Spleen (tissue), 11 donors: ENCODE results near the gene RAB11FIP4. TPM values are rescaled to one million over a fixed set of nuclear protein-coding genes. Genes with fewer than 3 reads are reported as not detected.

ENCODE experiments used
- DNase-seq: peaks from one replicate; pipeline ENCODE4 v3.0.0-alpha.2; 2020
- H3K27ac ChIP-seq, 8 donors: fragments of 200-600 bp; sonication (generic) in 7 of 8; 1 replicate in 4 of 8; 2 replicates in 4 of 8; pipeline versions ENCODE4 v1.5.0 to v1.8.0; 2016 to 2021; ENCODE audit warnings: inconsistent platforms in 4 of 8, mild to moderate bottlenecking in 4 of 8, moderate library complexity in 1 of 8
- H3K27me3 ChIP-seq, 7 donors: fragments of 200-600 bp; sonication (generic) in 6 of 7; replicated peaks in 1 of 7; 1 replicate in 4 of 7; 2 replicates in 3 of 7; pipeline versions ENCODE4 v1.5.0 to v1.8.0; 2016 to 2021; ENCODE audit warnings: inconsistent platforms in 3 of 7, mild to moderate bottlenecking in 1 of 7
- H3K36me3 ChIP-seq, 6 donors: fragments of 200-600 bp; sonication (generic) in 5 of 6; 1 replicate in 4 of 6; 2 replicates in 2 of 6; pipeline versions ENCODE4 v1.5.0 to v1.8.0; 2016 to 2021; ENCODE audit warnings: inconsistent platforms in 2 of 6
- H3K4me1 ChIP-seq, 6 donors: fragments of 200-600 bp; sonication (generic) in 5 of 6; 1 replicate in 3 of 6; 2 replicates in 3 of 6; pipeline versions ENCODE4 v1.5.0 to v1.8.0; 2016 to 2021; ENCODE audit warnings: inconsistent platforms in 3 of 6
- H3K4me3 ChIP-seq, 8 donors: fragments of 200-600 bp; sonication (generic) in 7 of 8; 1 replicate in 4 of 8; 2 replicates in 4 of 8; pipeline versions ENCODE4 v1.5.0 to v1.8.0; 2016 to 2021; ENCODE audit warnings: inconsistent platforms in 4 of 8, mild to moderate bottlenecking in 4 of 8, moderate library complexity in 2 of 8
- H3K9me3 ChIP-seq, 8 donors: fragments of 200-600 bp; sonication (generic) in 7 of 8; 1 replicate in 4 of 8; 2 replicates in 4 of 8; pipeline versions ENCODE4 v1.5.0 to v1.8.0; 2016 to 2021; ENCODE audit warnings: inconsistent platforms in 4 of 8
- POLR2A ChIP-seq, 3 donors: fragments of 450-650 bp; IDR thresholded peaks; one replicate each; pipeline ENCODE4 v1.5.1; 2017; ENCODE audit warnings: antibody characterized with exemption in 3 of 3, mild to moderate bottlenecking in 1 of 3
- POLR2AphosphoS5 ChIP-seq, 3 donors: sonication (generic); formaldehyde crosslinking; IDR thresholded peaks; one replicate each; pipeline ENCODE4 v1.5.1; 2017; ENCODE audit warnings: antibody characterized with exemption in 3 of 3
- WGBS, 5 donors: extraction: QIAGEN DNeasy Blood & Tissue Kit in 3 of 5; methylation state at CpG; one replicate each; pipeline versions ENCODE4 v1.1.5 to v1.1.7; 2013 to 2018; 5-methylcytosine and 5-hydroxymethylcytosine counted together
- intact Hi-C: fragments of 100-400 bp; cut with DNase I; formaldehyde crosslinking; loops from one replicate; pipeline ENCODE4 v1.15.0; 2023; ENCODE audit warnings: low total_unique reads
- polyA plus RNA-seq, 3 donors: library from polyadenylated mRNA; stranded (reverse); fragments of 200-250 nt; gene quantifications; one replicate each; pipeline ENCODE4 v1.2.1, GENCODE V29; 2013
- total RNA-seq, 7 donors: library from RNA; depleted of rRNA in 3 of 7; stranded (reverse); fragments of >200 nt in 3 of 7; fragmentation: NEBNext Ultra II Directional in 4 of 7; extraction: Animal tissue kit (Norgen Biotek cat#: 25700) in 4 of 7; gene quantifications; one replicate each; pipeline versions ENCODE4 v1.1.0 to v1.2.1, GENCODE V29; 2016 to 2021
- TF ChIP-seq, protein P1 (sequence below), 11 experiments: fragments of 200-600 bp in 7 of 11; fragments of 450-650 bp in 4 of 11; sonication (generic) in 4 of 11; IDR thresholded peaks in 8 of 11; conservative IDR thresholded peaks in 3 of 11; 1 replicate in 7 of 11; 2 replicates in 4 of 11; pipeline versions ENCODE4 v1.4.0 to v1.8.0; 2016 to 2021; ENCODE audit warnings: antibody characterized with exemption in 11 of 11, inconsistent platforms in 4 of 11, mild to moderate bottlenecking in 1 of 11
- donor health status: healthy with polysubstance abuse.
- donor health status: DM: no; HTN: no; CAD: no; lungs with moderate emphysema.
- donor health status: DM: no; HTN: no; CAD: no.
- donor health status: Bipolar disorder and iron deficiency.
- donor health status: healthy.
- donor health status: DM: no; HTN: no; CAD: no.
- donor health status: DM: yes; HTN: yes; CAD: no.

Gene RAB11FIP4
- total and polyA plus RNA-seq, 10 donors: 5.5 to 25.2 (median 20.9) TPM

DNA sequence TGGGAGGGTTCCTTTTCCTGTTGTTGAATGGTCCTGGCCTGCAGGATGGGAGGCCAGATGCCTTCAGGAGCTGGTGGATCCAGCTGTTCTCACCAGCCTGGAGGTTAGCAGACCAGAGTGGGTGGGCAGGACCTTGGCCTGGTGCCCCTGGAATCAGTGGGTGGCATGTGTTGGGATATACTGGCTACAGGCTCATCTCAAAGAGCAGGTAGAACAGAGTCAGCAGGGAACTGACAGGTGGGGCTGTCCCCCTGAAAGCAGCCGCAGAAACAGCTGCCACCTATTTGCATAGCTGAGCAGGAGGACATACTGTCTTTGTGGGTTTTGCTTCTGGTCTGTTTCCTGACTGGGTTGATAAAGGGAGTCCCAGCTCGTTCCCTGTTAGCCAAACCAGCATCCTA, 144.1 kb downstream of the RAB11FIP4 start:
- Histone ChIP-seq H3K4me3 (peak overlapping the region in 1 of 8 donors; percentile 21), H3K36me3 (peaks cover 0 to 30% (median 21%) of the 10 kb centered on the region in 6 donors), H3K9me3 (no peaks in the 10 kb centered on the region), H3K4me1 (peaks cover 5 to 72% (median 48%) of the 10 kb centered on the region in 6 donors), H3K27me3 (no peaks in the 10 kb centered on the region), H3K27ac (peak overlapping the region in 6 of 8 donors; percentile 57 to 82 (median 68))
- TF ChIP-seq, protein P1, sequence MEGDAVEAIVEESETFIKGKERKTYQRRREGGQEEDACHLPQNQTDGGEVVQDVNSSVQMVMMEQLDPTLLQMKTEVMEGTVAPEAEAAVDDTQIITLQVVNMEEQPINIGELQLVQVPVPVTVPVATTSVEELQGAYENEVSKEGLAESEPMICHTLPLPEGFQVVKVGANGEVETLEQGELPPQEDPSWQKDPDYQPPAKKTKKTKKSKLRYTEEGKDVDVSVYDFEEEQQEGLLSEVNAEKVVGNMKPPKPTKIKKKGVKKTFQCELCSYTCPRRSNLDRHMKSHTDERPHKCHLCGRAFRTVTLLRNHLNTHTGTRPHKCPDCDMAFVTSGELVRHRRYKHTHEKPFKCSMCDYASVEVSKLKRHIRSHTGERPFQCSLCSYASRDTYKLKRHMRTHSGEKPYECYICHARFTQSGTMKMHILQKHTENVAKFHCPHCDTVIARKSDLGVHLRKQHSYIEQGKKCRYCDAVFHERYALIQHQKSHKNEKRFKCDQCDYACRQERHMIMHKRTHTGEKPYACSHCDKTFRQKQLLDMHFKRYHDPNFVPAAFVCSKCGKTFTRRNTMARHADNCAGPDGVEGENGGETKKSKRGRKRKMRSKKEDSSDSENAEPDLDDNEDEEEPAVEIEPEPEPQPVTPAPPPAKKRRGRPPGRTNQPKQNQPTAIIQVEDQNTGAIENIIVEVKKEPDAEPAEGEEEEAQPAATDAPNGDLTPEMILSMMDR (IDR thresholded peaks at IDR 0.05 in 8 of 11, conservative IDR thresholded peaks at IDR 0.05 in 3 of 11): peak in 1 of 11 experiments; percentile 8
- no peak for TF ChIP-seq POLR2A (IDR thresholded peaks at IDR 0.05)
- TF ChIP-seq POLR2AphosphoS5 (IDR thresholded peaks at IDR 0.05): peak in 2 of 3 donors; percentile 50 to 67
- peak; percentile 88 for DNase-seq
- intact Hi-C loops: no loop called here
- WGBS, 5 donors: 22 to 40% (median 28%) methylated on average over 1 to 2 of the region's 2 CpGs

DNA sequence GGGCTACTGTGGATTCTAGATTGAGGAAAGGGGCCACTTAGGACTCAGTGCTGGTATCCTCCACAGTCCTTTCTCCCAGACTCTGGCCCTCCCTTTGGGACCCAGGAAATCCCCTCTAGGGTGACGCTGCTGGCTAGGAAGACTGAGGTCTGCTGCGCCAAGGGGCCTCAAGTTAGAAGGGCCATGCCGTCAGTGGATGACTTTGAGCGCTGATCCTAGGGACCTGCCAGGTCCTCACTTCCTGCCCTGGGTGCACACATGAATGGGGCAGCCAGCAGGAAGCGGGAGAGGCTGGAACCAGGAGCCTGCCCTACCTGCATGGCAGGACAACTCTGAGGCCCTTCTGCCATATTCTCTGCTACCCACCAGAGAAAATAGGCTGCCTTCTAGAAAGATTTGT, 145.0 kb downstream of the RAB11FIP4 start:
- H3K4me1 ChIP-seq: peaks cover 5 to 78% (median 48%) of the 10 kb centered on the region in 6 donors
- DNase-seq: no peak
- intact Hi-C loops: no loop called here
- no peak for TF ChIP-seq POLR2A (IDR thresholded peaks at IDR 0.05)
- TF ChIP-seq POLR2AphosphoS5 (IDR thresholded peaks at IDR 0.05): peak in 1 of 3 donors; percentile 6
- peaks cover 0 to 22% (median 13%) of the 10 kb centered on the region in 6 donors for H3K36me3 ChIP-seq
- H3K27me3 ChIP-seq: no peaks in the 10 kb centered on the region
- H3K9me3 ChIP-seq: no peaks in the 10 kb centered on the region
- WGBS, 5 donors: 82 to 90% (median 87%) methylated on average over 4 to 5 of the region's 5 CpGs
- H3K27ac ChIP-seq: peak overlapping the region in 5 of 8 donors; percentile 51 to 82 (median 70)
- H3K4me3 ChIP-seq: no peak overlapping the region

DNA sequence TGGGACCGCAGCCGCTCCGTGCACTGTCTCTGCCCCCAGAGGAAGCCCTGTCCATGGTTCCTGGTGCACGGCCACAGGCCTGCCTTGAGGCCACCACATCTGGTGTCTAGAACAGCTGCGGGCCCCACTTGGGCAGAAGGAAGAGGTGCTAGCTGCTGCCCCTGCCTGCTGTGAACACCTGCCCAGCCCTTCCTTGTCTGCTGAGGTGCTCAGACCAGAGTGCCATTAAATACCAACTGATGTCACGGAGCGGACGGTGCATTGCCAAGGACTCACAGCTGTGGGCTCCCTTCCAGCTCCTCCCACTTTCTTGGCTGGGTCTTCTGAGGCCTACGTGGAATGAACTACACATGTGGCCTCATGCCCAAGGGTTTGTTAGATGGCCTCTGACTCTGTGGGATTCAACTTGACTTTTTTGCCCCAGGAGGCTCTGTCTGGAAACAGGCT, 146.1 kb downstream of the RAB11FIP4 start:
- 61 to 73% (median 71%) methylated on average over 6 to 9 of the region's 9 CpGs for WGBS, 5 donors
- Histone ChIP-seq H3K4me3 (no peak overlapping the region), H3K4me1 (peaks cover 5 to 78% (median 48%) of the 10 kb centered on the region in 6 donors), H3K9me3 (no peaks in the 10 kb centered on the region), H3K27ac (peak overlapping the region in 4 of 8 donors; percentile 67 to 82 (median 74)), H3K36me3 (peaks cover 0 to 10% (median 1%) of the 10 kb centered on the region in 6 donors), H3K27me3 (no peaks in the 10 kb centered on the region)
- TF ChIP-seq POLR2AphosphoS5 (IDR thresholded peaks at IDR 0.05): peak in 1 of 3 donors; percentile 67
- TF ChIP-seq, protein P1 (IDR thresholded peaks at IDR 0.05 in 8 of 11, conservative IDR thresholded peaks at IDR 0.05 in 3 of 11): no peak
- peak; percentile 86 for DNase-seq
- intact Hi-C loops: no loop called here

DNA sequence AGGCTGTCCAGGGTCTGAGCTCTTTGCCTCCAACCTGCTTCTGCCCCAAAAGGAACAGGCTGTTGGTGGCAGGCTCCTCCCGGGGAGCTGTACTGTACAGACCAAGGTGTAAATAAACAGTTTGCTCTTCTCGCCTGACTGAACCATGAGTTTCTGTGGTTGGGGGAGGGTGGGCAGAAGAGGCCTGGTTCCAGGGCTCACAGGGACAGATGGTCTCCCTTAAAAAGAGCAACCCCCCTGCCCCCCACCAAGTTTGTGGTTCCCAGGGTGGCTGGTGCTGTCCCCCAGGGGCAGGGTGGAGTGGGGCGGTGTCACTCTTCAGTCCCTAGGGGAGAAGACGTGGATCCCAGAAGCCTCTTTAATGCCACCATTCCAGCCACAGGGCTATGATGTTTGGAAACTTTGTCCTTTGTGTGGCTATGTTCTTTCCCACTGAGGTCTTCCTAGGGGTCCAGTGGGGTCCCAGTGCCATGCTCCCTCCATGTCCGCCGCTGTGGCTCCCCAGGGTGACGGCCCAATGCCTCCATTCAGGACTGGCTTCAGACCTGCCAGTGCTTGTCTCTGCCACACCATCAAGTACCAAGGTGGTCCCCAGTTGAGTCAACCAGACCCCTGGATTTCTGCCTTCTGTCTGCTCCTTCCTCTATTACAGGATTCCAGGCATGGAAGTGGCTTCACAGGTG, 146.7 kb downstream of the RAB11FIP4 start:
- WGBS, 5 donors: 59 to 82% (median 74%) methylated on average over 7 of the region's 7 CpGs
- TF ChIP-seq POLR2A (IDR thresholded peaks at IDR 0.05): no peak
- peak in 2 of 3 donors; percentile 42 to 64 for TF ChIP-seq POLR2AphosphoS5 (IDR thresholded peaks at IDR 0.05)
- H3K4me1 ChIP-seq: peaks cover 5 to 75% (median 47%) of the 10 kb centered on the region in 6 donors
- H3K27me3 ChIP-seq: no peaks in the 10 kb centered on the region
- no peak overlapping the region for H3K4me3 ChIP-seq
- peak; percentile 86 for DNase-seq
- H3K27ac ChIP-seq: peak overlapping the region in 4 of 8 donors; percentile 67 to 82 (median 74)
- H3K36me3 ChIP-seq: peaks cover 0 to 4% (median 0%) of the 10 kb centered on the region in 6 donors
- H3K9me3 ChIP-seq: no peaks in the 10 kb centered on the region
- intact Hi-C loops: no loop called here
